Lower lobe of right lung (tissue), 2 donors: ENCODE measurements around the gene DTX3. TPM values are rescaled to one million over a fixed set of nuclear protein-coding genes. Genes with fewer than 3 reads are reported as not detected.

Source experiments
- ATAC-seq, 2 donors: fragments of 200-7000 bp; cut with Tn5 transposase; one replicate each; pipeline ENCODE4 v1.9.1; 2020 to 2022; ENCODE audit warnings: mild to moderate bottlenecking in 2 of 2, moderate library complexity in 2 of 2
- DNase-seq: peaks from one replicate; pipeline ENCODE4 v3.0.0-alpha.2; 2020
- H3K27ac ChIP-seq: fragments of 200-600 bp; one replicate; pipeline ENCODE4 v1.8.0; 2022
- H3K27me3 ChIP-seq: fragments of 200-600 bp; one replicate; pipeline ENCODE4 v1.8.0; 2022; ENCODE audit warnings: low read depth
- H3K36me3 ChIP-seq: fragments of 200-600 bp; one replicate; pipeline ENCODE4 v1.8.0; 2022; ENCODE audit warnings: mild to moderate bottlenecking
- H3K4me1 ChIP-seq: fragments of 200-600 bp; one replicate; pipeline ENCODE4 v1.8.0; 2022
- H3K4me3 ChIP-seq: fragments of 200-600 bp; one replicate; pipeline ENCODE4 v1.8.0; 2022; ENCODE audit warnings: mild to moderate bottlenecking
- H3K9me3 ChIP-seq: fragments of 200-600 bp; one replicate; pipeline ENCODE4 v1.8.0; 2022
- intact Hi-C: fragments of 100-400 bp; cut with DNase I; formaldehyde crosslinking; loops from one replicate; pipeline ENCODE4 v1.11.0; 2022
- total RNA-seq: library from RNA; stranded (reverse); fragmentation: NEBNext Ultra II Directional; extraction: Animal tissue kit (Norgen Biotek cat#: 25700); gene quantifications from one replicate; pipeline ENCODE4 v1.2.1, GENCODE V29; 2021
- TF ChIP-seq, protein P1 (sequence below): fragments of 200-600 bp; IDR thresholded peaks from one replicate; pipeline ENCODE4 v1.8.0; 2022; ENCODE audit warnings: antibody characterized with exemption, mild to moderate bottlenecking
- donor health status: DM: no; HTN: yes; CAD: no; lungs with severe emphysema.

DTX3 gene
- total RNA-seq, 1 donor from 2014 or later: 21.4 TPM

DNA sequence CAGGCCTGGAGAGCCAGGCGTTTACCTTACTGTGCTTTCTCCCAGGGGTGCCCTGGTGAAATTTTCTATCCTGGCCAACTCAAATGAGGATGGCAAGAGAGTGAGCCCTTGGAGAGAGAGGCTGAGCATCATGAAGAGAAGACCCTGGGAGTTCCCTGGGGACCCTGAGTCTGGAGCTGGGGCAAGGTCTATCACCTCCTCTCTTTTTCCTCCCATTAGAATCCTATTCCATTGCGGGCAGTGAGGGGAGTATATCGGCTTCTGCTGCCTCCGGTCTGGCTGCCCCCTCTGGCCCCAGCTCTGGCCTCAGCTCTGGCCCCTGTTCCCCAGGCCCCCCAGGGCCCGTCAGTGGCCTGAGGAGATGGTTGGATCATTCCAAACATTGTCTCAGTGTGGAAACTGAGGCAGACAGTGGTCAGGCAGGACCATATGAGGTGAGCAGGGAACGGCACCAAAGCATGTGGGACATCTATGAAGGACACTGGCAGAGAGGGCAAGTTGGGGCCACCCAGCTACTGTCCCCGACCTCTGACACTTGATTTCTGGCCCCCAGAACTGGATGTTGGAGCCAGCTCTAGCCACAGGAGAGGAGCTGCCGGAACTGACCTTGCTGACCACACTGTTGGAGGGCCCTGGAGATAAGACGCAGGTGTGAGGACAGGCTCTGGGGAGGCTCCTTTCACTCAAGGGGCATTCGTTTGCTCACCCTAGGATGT lies 8.2 kb downstream of the DTX3 start:
- Histone ChIP-seq H3K36me3 (peaks cover 6% of the 10 kb centered on the region), H3K4me3 (no peak overlapping the region), H3K27ac (no peak overlapping the region), H3K4me1 (peaks cover 19% of the 10 kb centered on the region), H3K27me3 (peaks cover 21% of the 10 kb centered on the region), H3K9me3 (no peaks in the 10 kb centered on the region)
- intact Hi-C loops: no loop called here
- DNase-seq (no peak), ATAC-seq (no peak)
- TF ChIP-seq, protein P1, sequence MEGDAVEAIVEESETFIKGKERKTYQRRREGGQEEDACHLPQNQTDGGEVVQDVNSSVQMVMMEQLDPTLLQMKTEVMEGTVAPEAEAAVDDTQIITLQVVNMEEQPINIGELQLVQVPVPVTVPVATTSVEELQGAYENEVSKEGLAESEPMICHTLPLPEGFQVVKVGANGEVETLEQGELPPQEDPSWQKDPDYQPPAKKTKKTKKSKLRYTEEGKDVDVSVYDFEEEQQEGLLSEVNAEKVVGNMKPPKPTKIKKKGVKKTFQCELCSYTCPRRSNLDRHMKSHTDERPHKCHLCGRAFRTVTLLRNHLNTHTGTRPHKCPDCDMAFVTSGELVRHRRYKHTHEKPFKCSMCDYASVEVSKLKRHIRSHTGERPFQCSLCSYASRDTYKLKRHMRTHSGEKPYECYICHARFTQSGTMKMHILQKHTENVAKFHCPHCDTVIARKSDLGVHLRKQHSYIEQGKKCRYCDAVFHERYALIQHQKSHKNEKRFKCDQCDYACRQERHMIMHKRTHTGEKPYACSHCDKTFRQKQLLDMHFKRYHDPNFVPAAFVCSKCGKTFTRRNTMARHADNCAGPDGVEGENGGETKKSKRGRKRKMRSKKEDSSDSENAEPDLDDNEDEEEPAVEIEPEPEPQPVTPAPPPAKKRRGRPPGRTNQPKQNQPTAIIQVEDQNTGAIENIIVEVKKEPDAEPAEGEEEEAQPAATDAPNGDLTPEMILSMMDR: no peak

DNA sequence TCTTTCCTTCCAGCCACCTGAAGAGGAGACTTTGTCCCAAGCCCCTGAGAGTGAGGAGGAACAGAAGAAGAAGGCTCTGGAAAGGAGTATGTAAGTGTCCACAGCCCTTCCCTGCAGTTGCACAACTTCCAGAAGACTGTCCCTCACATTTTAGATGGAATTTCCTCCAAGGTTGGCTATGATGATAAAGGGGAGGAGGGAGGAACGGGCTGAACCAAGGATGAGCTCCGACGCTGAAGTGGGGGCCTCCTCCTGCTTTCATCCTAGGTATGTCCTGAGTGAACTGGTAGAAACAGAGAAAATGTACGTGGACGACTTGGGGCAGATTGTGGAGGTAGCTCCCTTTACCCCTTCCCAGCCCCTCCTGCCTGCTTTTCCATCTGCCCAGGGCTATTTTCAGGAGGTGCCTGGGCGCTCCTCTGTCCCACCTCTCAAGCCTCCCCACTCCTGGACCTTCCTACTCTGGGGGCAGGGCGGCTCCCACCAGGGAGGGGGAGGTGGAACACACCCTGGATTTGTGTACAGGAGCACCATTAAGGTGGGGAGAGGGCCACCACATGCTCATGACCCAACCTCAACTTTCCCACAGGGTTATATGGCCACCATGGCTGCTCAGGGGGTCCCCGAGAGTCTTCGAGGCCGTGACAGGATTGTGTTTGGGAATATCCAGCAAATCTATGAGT lies 8.9 kb downstream of the DTX3 start:
- Histone ChIP-seq H3K36me3 (no peaks in the 10 kb centered on the region), H3K27ac (no peak overlapping the region), H3K27me3 (peaks cover 27% of the 10 kb centered on the region), H3K9me3 (no peaks in the 10 kb centered on the region), H3K4me3 (no peak overlapping the region), H3K4me1 (peaks cover 19% of the 10 kb centered on the region)
- no peak for DNase-seq
- intact Hi-C loops: no loop called here
- TF ChIP-seq, protein P1: no peak
- no peak for ATAC-seq

DNA sequence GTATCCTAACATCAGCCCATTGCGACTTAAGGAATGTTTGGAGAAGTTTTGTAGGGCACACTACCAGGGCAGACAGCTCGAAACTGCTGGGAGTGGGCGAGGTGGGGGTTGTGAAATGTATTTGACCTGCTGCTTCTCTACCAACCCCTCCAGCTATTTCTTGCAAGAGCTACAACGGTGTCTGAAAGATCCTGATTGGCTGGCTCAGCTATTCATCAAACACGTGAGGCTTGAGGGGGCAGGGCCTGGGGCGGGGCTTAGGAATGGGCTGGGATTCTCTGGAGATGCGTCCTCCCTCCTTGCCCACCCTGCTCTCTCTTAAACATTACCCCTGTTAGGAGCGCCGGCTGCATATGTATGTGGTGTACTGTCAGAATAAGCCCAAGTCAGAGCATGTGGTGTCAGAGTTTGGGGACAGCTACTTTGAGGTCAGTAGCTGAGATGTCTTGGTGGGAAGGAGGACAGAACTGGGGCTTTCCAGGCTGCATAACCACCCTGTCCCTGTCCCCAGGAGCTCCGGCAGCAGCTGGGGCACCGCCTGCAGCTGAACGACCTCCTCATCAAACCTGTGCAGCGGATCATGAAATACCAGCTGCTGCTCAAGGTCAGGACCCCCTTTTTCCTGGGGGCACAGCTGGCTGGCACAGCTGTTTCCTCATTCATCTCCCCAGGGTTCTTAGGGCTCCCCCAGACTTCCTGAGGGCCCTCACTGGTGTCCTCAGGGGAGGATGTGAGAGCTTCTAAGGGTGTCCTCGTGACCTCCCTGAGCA lies 9.7 kb downstream of the DTX3 start:
- ATAC-seq (no peak), DNase-seq (no peak)
- TF ChIP-seq, protein P1: no peak
- Histone ChIP-seq H3K9me3 (no peaks in the 10 kb centered on the region), H3K4me1 (peaks cover 19% of the 10 kb centered on the region), H3K36me3 (no peaks in the 10 kb centered on the region), H3K27me3 (peaks cover 35% of the 10 kb centered on the region), H3K4me3 (no peak overlapping the region), H3K27ac (no peak overlapping the region)
- intact Hi-C loops: no loop called here

DNA sequence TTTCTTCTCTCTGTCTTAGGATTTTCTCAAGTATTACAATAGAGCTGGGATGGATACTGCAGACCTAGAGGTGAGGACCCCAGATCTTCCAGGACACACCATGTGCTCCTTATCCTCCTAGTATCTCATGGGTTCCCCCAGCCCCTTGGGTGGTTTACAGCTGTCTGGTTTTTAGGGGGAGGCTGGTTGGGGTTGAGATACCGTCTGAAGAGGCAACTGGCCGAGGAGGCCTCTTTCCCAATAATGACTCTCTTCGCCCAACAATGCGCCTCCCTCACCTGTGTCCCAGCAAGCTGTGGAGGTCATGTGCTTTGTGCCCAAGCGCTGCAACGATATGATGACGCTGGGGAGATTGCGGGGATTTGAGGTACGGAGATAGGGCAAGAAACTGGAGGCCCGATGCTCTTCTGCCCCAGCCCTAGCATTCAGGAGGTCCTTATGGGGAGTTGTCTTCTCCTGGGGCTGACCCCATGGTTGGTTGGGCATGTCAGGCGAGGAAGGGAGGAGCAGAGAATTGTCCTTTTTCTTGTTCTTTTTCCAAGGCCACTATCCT lies 10.4 kb downstream of the DTX3 start:
- no peaks in the 10 kb centered on the region for H3K36me3 ChIP-seq
- H3K27ac ChIP-seq: no peak overlapping the region
- intact Hi-C loops: no loop called here
- TF ChIP-seq, protein P1: no peak
- H3K4me3 ChIP-seq: no peak overlapping the region
- H3K4me1 ChIP-seq: peaks cover 23% of the 10 kb centered on the region
- H3K9me3 ChIP-seq: no peaks in the 10 kb centered on the region
- ATAC-seq (no peak), DNase-seq (no peak)
- H3K27me3 ChIP-seq: peaks cover 42% of the 10 kb centered on the region

DNA sequence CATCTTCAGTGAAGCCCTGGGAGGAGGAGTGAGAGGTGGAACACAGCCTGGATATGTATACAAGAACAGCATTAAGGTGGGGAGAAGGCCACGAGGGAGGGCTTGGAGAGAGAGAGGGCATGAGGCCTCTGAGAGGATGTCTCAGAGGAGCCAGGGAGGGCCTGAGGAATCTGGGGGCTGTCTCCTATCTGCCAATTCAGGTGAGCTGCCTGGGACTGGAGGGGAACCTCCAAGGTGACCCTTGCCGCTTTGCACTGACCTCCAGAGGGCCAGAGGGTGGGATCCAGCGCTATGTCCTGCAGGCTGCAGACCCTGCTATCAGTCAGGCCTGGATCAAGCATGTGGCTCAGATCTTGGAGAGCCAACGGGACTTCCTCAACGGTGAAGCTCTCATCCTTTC lies 11.0 kb downstream of the DTX3 start:
- intact Hi-C loops: no loop called here
- peaks cover 48% of the 10 kb centered on the region for H3K27me3 ChIP-seq
- H3K27ac ChIP-seq: no peak overlapping the region
- DNase-seq (no peak), ATAC-seq (no peak)
- TF ChIP-seq, protein P1: no peak
- H3K36me3 ChIP-seq: no peaks in the 10 kb centered on the region
- H3K9me3 ChIP-seq: no peaks in the 10 kb centered on the region
- peaks cover 24% of the 10 kb centered on the region for H3K4me1 ChIP-seq
- no peak overlapping the region for H3K4me3 ChIP-seq
